ENCODE data around the gene HHATL. TPM values are rescaled to one million over a fixed set of nuclear protein-coding genes. Genes with fewer than 3 reads are reported as not detected.
A peak's percentile ranks its signal among the peaks of the same experiment; 100 is the strongest.

Gene HHATL
- total RNA-seq, 1 donor from 2014 or later = 552 TPM

DNA sequence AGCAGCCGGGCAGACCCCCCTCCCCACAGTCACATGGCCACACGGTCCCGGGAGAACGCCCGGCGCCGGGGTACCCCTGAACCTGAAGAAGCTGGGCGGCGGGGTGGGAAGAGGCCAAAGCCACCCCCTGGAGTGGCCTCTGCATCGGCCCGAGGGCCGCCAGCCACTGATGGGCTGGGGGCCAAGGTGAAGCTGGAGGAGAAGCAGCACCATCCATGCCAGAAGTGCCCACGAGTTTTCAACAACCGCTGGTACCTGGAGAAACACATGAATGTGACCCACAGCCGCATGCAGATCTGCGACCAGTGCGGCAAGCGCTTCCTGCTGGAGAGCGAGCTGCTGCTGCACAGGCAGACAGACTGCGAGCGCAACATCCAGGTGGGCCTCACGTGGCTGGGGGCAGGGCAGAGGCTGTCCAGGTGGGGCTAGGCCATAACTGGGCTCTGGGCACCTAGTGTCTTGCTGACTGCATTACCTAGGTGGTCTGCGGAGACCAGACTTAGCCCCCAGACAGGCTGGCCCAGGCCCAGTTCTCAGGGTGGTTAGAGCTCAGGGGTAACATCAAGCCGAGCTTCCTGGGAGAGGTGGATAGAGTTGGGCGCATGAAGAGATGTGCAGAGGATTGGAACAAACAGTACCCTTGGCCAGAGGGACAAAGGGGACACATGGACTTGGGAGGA, 43.0 kb downstream of the HHATL start:
- intact Hi-C loops (cut with micrococcal nuclease) = loop anchor here (10.0 kb wide), 1 partner anchor 85 kb away; no protein-coding TSS in a partner anchor
- H3K4me1 ChIP-seq = peaks cover 60% of the 10 kb centered on the region
- H3K4me3 ChIP-seq = no peak overlapping the region

DNA sequence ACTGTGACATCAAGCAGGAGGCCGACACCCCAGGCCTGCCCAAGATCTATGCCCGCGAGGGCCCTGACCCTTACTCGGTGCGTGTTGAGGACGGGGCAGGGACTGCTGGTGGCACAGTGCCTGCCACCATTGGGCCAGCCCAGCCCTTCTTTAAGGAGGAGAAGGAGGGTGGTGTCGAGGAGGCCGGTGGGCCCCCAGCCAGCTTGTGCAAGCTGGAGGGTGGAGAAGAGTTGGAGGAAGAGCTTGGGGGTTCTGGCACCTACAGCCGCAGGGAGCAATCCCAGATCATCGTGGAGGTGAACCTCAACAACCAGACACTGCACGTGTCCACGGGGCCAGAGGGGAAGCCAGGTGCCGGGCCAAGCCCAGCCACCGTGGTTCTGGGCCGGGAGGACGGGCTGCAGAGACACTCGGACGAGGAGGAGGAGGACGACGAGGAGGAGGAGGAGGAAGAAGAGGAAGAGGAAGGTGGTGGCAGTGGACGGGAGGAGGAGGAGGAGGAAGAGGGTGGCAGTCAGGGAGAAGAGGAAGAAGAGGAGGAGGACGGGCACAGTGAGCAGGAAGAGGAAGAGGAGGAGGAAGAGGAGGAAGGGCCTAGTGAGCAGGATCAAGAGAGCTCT, 43.7 kb downstream of the HHATL start:
- Histone ChIP-seq H3K27ac (replicated peaks) (peak overlapping the region; percentile 96), H3K36me3 (peaks cover 15% of the 10 kb centered on the region), H3K9me3 (replicated peaks) (no peaks in the 10 kb centered on the region), H3K27me3 (ENCODE audit: low read depth) (no peaks in the 10 kb centered on the region), H3K4me1 (peaks cover 63% of the 10 kb centered on the region), H3K4me3 (no peak overlapping the region)
- no peak for DNase-seq
- TF ChIP-seq, protein P1, sequence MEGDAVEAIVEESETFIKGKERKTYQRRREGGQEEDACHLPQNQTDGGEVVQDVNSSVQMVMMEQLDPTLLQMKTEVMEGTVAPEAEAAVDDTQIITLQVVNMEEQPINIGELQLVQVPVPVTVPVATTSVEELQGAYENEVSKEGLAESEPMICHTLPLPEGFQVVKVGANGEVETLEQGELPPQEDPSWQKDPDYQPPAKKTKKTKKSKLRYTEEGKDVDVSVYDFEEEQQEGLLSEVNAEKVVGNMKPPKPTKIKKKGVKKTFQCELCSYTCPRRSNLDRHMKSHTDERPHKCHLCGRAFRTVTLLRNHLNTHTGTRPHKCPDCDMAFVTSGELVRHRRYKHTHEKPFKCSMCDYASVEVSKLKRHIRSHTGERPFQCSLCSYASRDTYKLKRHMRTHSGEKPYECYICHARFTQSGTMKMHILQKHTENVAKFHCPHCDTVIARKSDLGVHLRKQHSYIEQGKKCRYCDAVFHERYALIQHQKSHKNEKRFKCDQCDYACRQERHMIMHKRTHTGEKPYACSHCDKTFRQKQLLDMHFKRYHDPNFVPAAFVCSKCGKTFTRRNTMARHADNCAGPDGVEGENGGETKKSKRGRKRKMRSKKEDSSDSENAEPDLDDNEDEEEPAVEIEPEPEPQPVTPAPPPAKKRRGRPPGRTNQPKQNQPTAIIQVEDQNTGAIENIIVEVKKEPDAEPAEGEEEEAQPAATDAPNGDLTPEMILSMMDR (IDR thresholded peaks at IDR 0.05; ENCODE audit: borderline replicate concordance) = no peak
- intact Hi-C loops (cut with micrococcal nuclease) = loop anchor here (10.0 kb wide), 1 partner anchor 86 kb away; no protein-coding TSS in a partner anchor

More for the DNA sequence above, 43.0 kb downstream of the HHATL start:
- Histone ChIP-seq H3K27me3 (ENCODE audit: low read depth) (no peaks in the 10 kb centered on the region), H3K36me3 (peaks cover 15% of the 10 kb centered on the region), H3K9me3 (replicated peaks) (no peaks in the 10 kb centered on the region), H3K27ac (replicated peaks) (peak overlapping the region; percentile 96)
- TF ChIP-seq, protein P1 (IDR thresholded peaks at IDR 0.05; ENCODE audit: borderline replicate concordance) = no peak
- no peak for DNase-seq

DNA sequence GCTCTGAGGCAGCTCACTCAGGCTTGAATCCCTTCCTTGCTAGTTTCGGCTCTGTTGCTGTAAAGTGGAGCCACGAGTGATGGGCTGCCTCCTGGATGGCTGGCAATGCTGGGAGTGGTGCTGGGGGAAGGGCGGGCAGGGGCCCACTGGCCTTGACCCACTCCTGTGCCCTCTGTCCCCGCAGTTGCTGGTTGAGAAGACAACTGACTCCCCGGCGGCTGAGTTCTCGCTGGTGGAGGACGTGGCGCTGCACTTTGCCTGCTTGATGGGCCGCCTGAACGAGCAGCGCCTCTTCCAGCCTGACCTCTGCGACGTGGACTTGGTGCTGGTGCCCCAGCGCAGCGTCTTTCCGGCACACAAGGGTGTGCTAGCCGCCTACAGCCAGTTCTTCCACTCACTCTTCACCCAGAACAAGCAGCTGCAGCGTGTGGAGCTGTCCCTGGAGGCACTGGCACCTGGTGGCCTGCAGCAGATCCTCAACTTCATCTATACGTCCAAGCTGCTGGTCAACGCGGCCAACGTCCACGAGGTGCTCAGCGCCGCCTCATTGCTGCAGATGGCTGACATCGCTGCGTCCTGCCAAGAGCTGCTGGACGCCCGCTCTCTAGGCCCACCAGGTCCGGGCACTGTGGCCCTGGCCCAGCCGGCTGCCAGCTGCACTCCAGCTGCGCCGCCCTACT, 44.4 kb downstream of the HHATL start:
- TF ChIP-seq, protein P1 (IDR thresholded peaks at IDR 0.05; ENCODE audit: borderline replicate concordance) = no peak
- no peaks in the 10 kb centered on the region for H3K9me3 ChIP-seq (replicated peaks)
- H3K4me3 ChIP-seq = no peak overlapping the region
- intact Hi-C loops (cut with micrococcal nuclease) = loop anchor here (10.0 kb wide), 1 partner anchor 87 kb away; no protein-coding TSS in a partner anchor
- H3K36me3 ChIP-seq = peaks cover 15% of the 10 kb centered on the region
- H3K27ac ChIP-seq (replicated peaks) = peak overlapping the region; percentile 96
- no peak for DNase-seq
- H3K27me3 ChIP-seq (ENCODE audit: low read depth) = no peaks in the 10 kb centered on the region
- H3K4me1 ChIP-seq = peaks cover 70% of the 10 kb centered on the region

DNA sequence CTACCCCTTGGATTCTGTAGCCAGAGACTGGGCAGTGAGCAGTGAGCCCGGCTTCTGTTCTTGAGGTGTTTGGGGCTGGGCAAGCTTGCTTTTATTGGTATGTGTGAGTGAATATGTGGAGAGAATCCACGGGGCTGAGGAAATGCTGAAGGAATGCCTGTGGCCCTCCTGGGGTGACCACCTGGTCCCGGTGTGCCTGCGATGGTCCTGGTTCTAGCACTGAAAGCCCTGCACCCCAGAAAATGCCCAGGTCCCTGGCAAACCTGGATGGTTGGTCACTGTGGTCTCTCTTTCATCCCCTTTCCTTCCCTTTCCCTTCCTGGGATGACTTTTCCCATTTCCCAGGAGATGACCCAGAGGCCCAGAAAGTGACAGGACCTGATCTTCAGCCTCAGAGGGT, 44.9 kb downstream of the HHATL start:
- Histone ChIP-seq H3K4me1 (peaks cover 75% of the 10 kb centered on the region), H3K36me3 (peaks cover 15% of the 10 kb centered on the region), H3K27me3 (ENCODE audit: low read depth) (no peaks in the 10 kb centered on the region), H3K9me3 (replicated peaks) (no peaks in the 10 kb centered on the region), H3K27ac (replicated peaks) (peak overlapping the region; percentile 96), H3K4me3 (no peak overlapping the region)
- intact Hi-C loops (cut with micrococcal nuclease) = loop anchor here (10.0 kb wide), 1 partner anchor 87 kb away; no protein-coding TSS in a partner anchor
- DNase-seq = no peak
- TF ChIP-seq, protein P1 (IDR thresholded peaks at IDR 0.05; ENCODE audit: borderline replicate concordance) = no peak
